ENCODE data around the gene TVP23A. TPM values are rescaled to one million over a fixed set of nuclear protein-coding genes. Genes with fewer than 3 reads are reported as not detected.

TVP23A gene
- total RNA-seq, 1 donor from 2014 or later = 0.22 TPM

DNA sequence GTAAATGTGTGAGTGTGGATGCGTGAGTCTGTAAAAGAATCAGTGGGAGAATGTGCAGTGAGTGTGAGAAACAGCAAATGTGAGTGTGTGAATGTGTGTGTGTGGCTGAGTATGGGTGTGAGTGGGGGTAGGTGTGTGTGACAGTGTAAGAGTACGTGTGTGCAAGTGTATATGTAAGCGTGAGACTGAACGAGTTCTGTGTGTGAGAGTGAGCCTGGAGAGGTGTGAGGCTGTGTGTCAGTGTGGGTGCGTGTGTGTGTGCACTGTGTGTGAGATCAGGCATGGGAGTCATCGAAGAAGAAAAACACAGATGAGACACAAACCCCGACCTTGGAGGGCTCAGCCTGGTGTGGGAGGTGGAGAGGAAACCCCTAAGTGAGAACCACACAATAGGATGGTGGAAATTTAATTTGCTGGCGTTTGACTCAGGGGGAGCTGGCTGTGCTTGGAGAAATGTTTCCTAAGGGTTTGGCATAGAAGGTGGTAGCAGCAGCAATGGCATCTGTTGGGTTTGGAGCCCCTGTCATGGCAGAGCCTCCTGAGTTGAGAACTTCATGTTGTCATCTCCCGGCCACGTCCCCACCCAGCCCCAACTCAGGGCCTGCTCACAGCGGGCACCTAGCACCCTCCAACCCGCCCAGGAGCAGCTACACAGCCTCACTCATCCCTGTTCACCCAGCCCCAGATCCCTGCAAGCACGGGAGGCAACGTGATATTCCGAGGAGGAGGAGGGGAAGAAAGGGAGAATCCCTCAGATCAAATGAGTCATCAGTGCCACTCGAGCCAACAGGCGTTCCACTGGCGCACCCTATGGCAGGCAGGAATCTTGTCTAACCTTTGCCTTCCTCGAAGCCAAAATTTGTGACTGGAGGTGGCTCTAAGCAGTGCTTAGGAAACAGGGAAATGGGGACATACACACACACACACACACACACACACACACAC is 89.2 kb downstream of the TVP23A start:
- no peak for DNase-seq
- no peak overlapping the region for H3K27ac ChIP-seq (replicated peaks)
- H3K4me1 ChIP-seq = peaks cover 4% of the 10 kb centered on the region
- TF ChIP-seq, protein P1, sequence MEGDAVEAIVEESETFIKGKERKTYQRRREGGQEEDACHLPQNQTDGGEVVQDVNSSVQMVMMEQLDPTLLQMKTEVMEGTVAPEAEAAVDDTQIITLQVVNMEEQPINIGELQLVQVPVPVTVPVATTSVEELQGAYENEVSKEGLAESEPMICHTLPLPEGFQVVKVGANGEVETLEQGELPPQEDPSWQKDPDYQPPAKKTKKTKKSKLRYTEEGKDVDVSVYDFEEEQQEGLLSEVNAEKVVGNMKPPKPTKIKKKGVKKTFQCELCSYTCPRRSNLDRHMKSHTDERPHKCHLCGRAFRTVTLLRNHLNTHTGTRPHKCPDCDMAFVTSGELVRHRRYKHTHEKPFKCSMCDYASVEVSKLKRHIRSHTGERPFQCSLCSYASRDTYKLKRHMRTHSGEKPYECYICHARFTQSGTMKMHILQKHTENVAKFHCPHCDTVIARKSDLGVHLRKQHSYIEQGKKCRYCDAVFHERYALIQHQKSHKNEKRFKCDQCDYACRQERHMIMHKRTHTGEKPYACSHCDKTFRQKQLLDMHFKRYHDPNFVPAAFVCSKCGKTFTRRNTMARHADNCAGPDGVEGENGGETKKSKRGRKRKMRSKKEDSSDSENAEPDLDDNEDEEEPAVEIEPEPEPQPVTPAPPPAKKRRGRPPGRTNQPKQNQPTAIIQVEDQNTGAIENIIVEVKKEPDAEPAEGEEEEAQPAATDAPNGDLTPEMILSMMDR (IDR thresholded peaks at IDR 0.05; ENCODE audit: borderline replicate concordance) = no peak
- peaks cover 7% of the 10 kb centered on the region for H3K9me3 ChIP-seq (replicated peaks)
- no peak overlapping the region for H3K4me3 ChIP-seq
- no peaks in the 10 kb centered on the region for H3K36me3 ChIP-seq
- intact Hi-C loops (cut with micrococcal nuclease) = no loop called here
- H3K27me3 ChIP-seq (ENCODE audit: low read depth) = no peaks in the 10 kb centered on the region

DNA sequence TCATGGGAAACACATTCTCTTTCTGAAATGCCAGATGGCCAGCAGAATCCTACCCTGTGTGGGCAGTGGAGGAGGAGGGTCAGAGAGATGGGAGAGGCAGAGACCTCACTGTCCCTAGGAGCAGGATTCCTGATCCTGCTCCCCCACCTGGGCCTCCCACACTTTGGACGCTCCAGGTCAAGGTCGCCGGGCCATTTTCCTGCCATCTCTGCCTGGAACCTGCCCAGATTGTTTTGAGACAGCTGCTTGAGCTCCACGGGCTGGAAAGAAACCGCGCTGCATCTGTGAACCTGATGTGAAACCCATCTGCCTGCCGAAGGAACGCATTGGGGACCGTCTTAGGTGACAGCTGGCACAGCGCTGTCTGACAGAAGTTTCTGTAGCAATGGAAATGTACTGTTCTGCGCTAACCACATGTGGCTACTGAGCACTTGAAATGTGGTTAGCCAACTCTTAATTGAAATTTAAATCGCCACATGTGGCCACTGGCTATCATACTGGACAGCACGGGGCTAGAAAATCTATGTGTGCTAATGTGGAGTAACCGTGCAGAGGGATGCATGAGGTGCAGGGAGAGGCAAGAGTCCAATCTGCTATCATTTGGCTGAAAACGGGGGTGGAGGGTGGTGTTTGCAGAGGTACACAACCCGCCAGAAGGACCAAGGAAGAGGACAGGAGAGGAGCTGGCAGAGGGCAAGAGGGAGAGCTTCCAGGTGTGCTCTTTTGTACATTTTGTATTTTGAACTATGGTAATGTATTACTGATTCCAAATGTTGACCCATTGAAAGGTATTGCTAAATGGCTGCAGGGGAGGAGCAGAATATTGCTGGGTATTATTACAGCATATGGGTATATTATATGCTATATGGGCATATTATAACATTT is 90.3 kb downstream of the TVP23A start:
- Histone ChIP-seq H3K36me3 (no peaks in the 10 kb centered on the region), H3K4me3 (no peak overlapping the region), H3K4me1 (peaks cover 4% of the 10 kb centered on the region), H3K27ac (replicated peaks) (no peak overlapping the region), H3K27me3 (ENCODE audit: low read depth) (no peaks in the 10 kb centered on the region), H3K9me3 (replicated peaks) (peaks cover 2% of the 10 kb centered on the region)
- no peak for DNase-seq
- TF ChIP-seq, protein P1 (IDR thresholded peaks at IDR 0.05; ENCODE audit: borderline replicate concordance) = no peak
- intact Hi-C loops (cut with micrococcal nuclease) = no loop called here

Other genes starting within 250 kb of the TVP23A start
- 60.5 TPM for gene EMP2, start 238.2 kb downstream of the TVP23A start, total RNA-seq
- gene TEKT5, start 123.9 kb downstream of the TVP23A start, total RNA-seq = not detected
- 50.6 TPM for gene NUBP1, start 75.0 kb downstream of the TVP23A start, total RNA-seq
- gene CIITA, start 58.4 kb upstream of the TVP23A start, total RNA-seq = 9.4 TPM
- gene DEXI, start 123.7 kb upstream of the TVP23A start, total RNA-seq = 110 TPM
- gene CLEC16A, start 125.8 kb upstream of the TVP23A start, total RNA-seq = 24.6 TPM